Dedifferentiated amniotic fluid mesenchymal stem cell (primary cell): Measurements from ENCODE around the gene ABCD4.

Source experiments
- DNase-seq: peaks from one replicate; pipeline ENCODE4 v3.0.0-alpha.2; 2016; ENCODE audit errors: extremely low spot score

ABCD4 gene

GRCh38 chr14:74259513-74259912 is 43.2 kb downstream of the ABCD4 start:
- DNase-seq: no peak

DNA sequence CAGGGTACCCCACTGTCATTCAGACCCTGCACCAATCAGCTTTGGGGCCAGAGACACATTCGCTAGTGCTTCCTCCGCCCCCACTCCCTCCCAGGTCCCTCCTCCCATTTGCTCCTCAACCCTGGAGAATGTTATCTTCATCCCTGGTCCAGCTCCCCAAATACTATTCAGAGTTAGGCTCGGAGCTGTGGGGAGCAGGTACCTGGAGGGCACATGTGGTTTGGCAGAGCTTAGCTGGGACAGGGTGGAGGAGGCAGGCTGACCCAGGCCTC is 44.0 kb downstream of the ABCD4 start:
- DNase-seq: no peak

DNA sequence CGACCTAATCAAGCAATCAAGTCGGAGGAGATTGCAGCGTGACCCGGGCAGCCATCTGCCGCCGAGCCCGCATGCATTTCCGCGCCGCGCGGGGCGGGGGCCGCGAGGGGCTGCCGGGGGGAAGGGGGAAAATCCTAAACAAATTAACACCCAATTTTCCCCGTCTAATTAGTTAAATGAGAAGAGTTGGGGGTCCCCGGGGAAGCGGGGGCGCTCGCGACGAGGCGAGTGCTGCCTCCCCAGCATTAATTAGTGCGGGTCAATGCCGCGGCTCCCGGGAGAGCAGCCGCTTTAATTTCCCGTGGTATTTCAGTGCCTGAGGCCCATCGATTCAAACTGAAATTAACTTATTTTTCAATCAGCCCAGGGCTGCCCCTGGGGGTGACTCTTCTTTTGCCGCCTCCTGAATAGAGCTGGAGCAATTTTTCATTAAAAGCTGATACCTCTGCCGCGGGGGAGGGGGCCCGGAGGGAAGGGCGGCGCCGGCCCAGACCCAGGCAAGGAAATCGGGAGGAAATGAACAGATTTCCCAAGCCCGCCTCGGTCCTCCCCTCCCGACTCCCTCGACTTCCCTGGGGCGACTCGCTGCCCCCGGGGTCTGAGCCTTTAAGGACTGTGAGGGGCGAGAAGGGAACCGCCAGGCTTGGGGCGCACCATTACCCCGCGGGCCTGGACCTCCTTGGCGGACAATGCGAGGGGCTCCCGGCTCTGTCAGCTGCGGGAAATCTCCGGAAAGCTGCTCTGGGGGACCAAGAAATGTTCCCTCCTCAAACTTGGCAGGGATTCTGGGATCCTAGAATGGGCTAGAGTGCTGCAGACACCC is 44.6 kb downstream of the ABCD4 start:
- DNase-seq: no peak

- no peak for DNase-seq
Observed at GRCh38 chr14:74257078-74257940, 45.4 kb downstream of the ABCD4 start.

- DNase-seq: no peak
Observed at GRCh38 chr14:74255281-74255680, 47.5 kb downstream of the ABCD4 start.

- no peak for DNase-seq
Observed at GRCh38 chr14:74249433-74250375, 53.0 kb downstream of the ABCD4 start.

DNA sequence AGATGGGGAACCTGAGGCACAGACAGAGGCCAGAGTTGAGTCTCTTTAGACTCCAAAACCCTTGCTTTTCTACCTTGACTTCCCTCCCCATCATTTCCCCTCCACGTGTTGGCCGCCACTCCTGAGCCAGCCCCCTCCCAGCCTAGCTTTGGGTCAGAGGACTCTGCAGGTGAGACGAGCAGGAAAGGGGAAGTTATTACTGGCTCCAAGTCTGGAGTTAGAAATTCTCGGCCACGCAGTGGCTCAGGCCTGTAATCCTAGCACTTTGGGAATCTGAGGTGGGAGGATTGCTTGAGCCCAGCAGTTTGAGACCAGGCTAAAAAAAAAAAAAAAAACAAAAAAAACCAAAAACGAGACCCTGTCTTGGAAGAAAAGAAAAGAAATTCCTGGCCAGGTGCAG is 54.7 kb downstream of the ABCD4 start:
- DNase-seq: no peak

- DNase-seq: no peak
Observed at GRCh38 chr14:74246542-74246941, 56.2 kb downstream of the ABCD4 start.

DNA sequence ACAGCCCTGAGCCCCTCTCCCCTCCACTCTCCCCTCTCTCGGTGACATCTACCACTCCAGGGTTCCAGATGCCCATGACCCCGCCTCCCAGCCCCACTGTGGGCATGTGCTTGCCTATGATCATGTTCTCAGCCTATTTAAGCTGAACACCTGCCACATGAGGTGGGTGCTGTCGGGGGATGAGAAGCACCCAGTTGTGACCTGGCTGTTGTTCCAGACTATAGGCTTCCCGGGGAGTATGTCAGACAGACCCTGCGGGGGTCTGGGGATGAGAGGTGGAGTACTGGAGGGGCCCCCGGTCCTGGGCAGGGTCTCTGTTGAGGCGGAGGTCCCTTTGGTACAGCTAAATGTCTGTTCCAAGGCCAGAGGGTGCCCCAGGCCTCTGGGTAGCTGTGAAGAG is 57.4 kb downstream of the ABCD4 start:
- no peak for DNase-seq

- DNase-seq: no peak
Observed at GRCh38 chr14:74244115-74244514, 58.6 kb downstream of the ABCD4 start.

DNA sequence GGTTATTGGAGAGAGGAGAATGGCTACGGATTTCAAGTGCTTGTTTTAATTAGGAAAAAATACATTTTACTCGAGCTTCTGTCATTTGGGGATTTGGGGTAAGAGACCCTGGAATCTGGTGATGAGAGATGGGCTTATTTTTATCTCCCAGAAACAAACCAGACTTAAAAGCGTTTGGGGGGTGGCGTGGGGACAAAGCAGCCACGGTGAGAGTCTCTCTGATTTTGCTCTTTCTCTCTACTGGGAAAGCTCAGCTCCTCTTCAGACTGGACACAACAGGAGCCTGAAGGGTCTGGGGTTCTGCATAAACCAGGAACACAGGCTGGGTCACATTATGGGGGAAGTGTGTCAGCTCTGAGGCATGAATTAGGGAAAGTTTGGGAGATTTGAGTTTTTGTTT is 59.7 kb downstream of the ABCD4 start:
- no peak for DNase-seq

DNA sequence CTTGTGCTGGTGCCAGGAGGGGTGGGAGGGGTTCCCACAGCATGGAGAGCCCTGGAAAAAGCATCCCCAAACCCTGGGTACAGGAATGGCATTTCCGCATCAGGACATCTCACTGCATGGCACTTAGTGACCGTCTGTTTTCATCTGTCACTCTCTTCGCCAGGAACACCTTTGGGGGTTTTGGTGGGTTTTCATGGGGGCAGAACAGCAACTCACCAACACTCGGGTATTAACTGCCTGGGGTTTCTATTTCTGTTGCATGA is 60.0 kb downstream of the ABCD4 start:
- DNase-seq: no peak

GRCh38 chr14:74242021-74242779 is 60.5 kb downstream of the ABCD4 start:
- no peak for DNase-seq

DNA sequence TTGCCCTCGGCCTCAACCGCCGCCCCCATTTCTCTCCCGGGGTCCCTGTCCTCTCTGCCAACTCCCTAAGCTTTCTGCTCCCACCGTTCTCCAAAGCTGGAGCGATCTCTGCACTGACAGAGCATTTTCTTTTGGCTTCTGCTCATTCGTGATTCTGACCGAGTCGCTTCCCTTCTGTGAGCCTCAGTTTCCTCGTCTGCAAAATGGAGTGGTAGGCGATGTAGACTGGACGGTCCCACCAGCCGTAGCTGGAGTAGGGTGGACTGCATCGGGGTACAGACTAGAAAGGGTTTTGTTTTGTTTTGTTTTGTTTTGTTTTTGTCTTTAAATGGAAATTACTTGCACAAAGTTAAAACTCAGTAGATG is 61.1 kb downstream of the ABCD4 start:
- no peak for DNase-seq

GRCh38 chr14:74240794-74241651 is 61.7 kb downstream of the ABCD4 start:
- DNase-seq: no peak

DNA sequence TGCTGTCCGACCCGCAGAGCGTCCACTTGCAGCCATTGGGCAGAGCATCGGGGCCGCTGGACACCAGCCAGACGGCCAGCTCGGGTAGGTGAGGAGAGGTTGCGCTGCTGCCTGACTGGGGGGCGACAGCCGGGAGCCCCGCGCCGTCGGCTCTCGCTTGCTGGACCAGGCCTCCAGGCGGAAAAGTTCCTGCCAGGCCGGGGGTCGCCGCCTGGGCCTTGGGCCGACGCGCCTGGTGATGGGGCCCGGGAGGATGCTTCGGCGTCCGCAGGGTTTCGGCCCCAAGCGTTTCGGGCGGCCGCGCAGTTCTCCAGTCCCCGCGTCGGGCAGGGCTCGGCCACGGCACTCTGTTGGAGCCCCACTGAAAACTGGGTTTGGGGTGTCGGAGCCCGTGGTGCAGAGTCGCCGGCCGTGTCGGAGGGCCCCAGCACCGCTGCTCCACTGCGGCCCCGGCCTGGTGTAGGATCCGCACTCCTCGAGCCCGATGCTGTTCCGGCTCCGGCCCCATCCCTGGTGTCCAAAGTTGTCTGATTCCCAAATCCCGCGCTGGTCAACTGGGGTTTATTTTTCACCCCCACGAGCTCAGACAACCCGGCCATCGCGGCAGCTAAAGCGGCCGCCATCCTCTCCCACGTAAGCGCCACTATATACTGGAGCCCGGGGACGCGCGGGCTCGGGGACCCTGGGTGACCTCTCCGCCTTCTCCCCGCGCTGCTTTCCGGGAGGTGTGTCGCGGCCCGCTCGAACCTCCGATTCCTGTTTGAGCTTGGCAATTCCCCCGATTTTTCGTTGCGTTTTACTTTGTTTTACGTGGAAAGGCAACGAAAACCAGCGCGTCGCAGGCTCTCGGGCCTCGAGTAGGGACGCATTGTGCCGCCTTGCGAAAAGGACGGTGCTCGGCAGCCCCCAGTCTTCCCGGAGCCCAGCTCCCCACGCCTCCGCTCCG is 62.6 kb downstream of the ABCD4 start:
- DNase-seq: no peak

DNA sequence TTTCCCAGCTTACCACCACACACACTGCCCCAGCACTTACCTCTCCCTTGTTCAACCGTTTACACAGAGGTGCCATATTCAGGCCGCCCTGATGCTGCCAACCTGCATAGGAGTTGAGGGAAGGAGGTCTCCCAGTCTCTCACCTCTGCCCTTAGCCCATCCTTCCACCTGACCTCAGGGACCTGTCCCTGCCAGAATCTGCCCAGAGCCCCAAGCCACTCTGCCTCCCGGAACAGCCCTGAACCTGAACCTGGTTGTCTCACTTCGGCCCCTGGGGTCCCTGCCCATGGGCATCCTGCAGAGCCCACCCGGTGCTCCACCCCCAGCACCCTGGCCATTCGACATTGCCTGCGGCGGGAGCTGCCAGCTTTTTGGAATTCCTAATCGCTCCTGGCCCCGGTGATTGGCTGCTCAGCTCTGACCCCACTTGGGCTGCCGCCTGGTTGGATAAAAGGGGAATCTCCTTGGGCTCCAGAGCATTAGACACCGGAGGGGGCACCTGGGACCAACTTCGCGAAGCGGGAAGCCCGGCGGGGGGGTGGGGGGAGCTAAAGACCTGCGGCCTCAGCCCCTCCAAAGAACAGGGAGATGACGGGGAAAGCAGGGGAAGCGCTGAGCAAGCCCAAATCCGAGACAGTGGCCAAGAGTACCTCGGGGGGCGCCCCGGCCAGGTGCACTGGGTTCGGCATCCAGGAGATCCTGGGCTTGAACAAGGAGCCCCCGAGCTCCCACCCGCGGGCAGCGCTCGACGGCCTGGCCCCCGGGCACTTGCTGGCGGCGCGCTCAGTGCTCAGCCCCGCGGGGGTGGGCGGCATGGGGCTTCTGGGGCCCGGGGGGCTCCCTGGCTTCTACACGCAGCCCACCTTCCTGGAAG is 63.5 kb downstream of the ABCD4 start, which contains the start of gene VSX2:
VSX2 (plus strand) TSS at position 476 of the 874 bp plus-strand sequence; CDS start at position 589, 113 bp downstream.
- DNase-seq: no peak

- no peak for DNase-seq
Observed at GRCh38 chr14:74237441-74237840, 65.3 kb downstream of the ABCD4 start.
